GM18907 (cell line): ENCODE data around the gene GRK5.
"Not testable (repeated sequence)": the region's sequence is repeated elsewhere in the genome, so short reads cannot be mapped to it uniquely, and the experiment has no call there.

Source experiments
- ATAC-seq: cut with Tn5 transposase; IDR thresholded peaks from one replicate; pipeline ENCODE4 v1.9.1; 2021; ENCODE audit warnings: mild to moderate bottlenecking, moderate library complexity; ENCODE audit not compliant: unreplicated experiment

Gene GRK5

GRCh38 chr10:119248184-119248583, 40.8 kb downstream of the GRK5 start:
- ATAC-seq: no peak

- ATAC-seq: no peak
Observed at GRCh38 chr10:119248681-119249080, 41.3 kb downstream of the GRK5 start.

- no peak for ATAC-seq
Observed at GRCh38 chr10:119250641-119251314, 43.4 kb downstream of the GRK5 start.

GRCh38 chr10:119251315-119251708, 43.9 kb downstream of the GRK5 start:
- no peak for ATAC-seq

- no peak for ATAC-seq
Observed at GRCh38 chr10:119252051-119252465, 44.7 kb downstream of the GRK5 start.

- ATAC-seq: no peak
Observed at GRCh38 chr10:119252470-119253151, 45.2 kb downstream of the GRK5 start.

- no peak for ATAC-seq
Observed at GRCh38 chr10:119253433-119254174, 46.2 kb downstream of the GRK5 start.

GRCh38 chr10:119254335-119254734, 47.0 kb downstream of the GRK5 start:
- ATAC-seq: no peak

GRCh38 chr10:119256030-119256429, 48.7 kb downstream of the GRK5 start:
- ATAC-seq: no peak

- no peak for ATAC-seq
Observed at GRCh38 chr10:119256897-119257296, 49.5 kb downstream of the GRK5 start.

GRCh38 chr10:119257899-119258419, 50.6 kb downstream of the GRK5 start:
- no peak for ATAC-seq

GRCh38 chr10:119259345-119259744, 52.0 kb downstream of the GRK5 start:
- ATAC-seq: no peak

- ATAC-seq: not testable (repeated sequence)
Observed at GRCh38 chr10:119261016-119261415, 53.6 kb downstream of the GRK5 start.

GRCh38 chr10:119263951-119264617, 56.7 kb downstream of the GRK5 start:
- no peak for ATAC-seq

- ATAC-seq: no peak
Observed at GRCh38 chr10:119265691-119266090, 58.3 kb downstream of the GRK5 start.

GRCh38 chr10:119267384-119267783, 60.0 kb downstream of the GRK5 start:
- no peak for ATAC-seq

GRCh38 chr10:119268428-119268827, 61.1 kb downstream of the GRK5 start:
- no peak for ATAC-seq

GRCh38 chr10:119268871-119269506, 61.6 kb downstream of the GRK5 start:
- peak; percentile 85 for ATAC-seq

- no peak for ATAC-seq
Observed at GRCh38 chr10:119269737-119270136, 62.4 kb downstream of the GRK5 start.

GRCh38 chr10:119270762-119271366, 63.5 kb downstream of the GRK5 start:
- ATAC-seq: peak; percentile 74
